HG03558 (cell line): ENCODE results near the gene TSEN54.

ENCODE experiments used
- ATAC-seq: cut with Tn5 transposase; IDR thresholded peaks from one replicate; pipeline ENCODE4 v1.9.1; 2021; ENCODE audit warnings: moderate number of reproducible peaks; ENCODE audit not compliant: unreplicated experiment; ENCODE audit errors: extremely low read depth

The TSEN54 gene

GRCh38 chr17:75487351-75488070 is 28.8 kb upstream of the TSEN54 start:
- ATAC-seq = no peak

DNA sequence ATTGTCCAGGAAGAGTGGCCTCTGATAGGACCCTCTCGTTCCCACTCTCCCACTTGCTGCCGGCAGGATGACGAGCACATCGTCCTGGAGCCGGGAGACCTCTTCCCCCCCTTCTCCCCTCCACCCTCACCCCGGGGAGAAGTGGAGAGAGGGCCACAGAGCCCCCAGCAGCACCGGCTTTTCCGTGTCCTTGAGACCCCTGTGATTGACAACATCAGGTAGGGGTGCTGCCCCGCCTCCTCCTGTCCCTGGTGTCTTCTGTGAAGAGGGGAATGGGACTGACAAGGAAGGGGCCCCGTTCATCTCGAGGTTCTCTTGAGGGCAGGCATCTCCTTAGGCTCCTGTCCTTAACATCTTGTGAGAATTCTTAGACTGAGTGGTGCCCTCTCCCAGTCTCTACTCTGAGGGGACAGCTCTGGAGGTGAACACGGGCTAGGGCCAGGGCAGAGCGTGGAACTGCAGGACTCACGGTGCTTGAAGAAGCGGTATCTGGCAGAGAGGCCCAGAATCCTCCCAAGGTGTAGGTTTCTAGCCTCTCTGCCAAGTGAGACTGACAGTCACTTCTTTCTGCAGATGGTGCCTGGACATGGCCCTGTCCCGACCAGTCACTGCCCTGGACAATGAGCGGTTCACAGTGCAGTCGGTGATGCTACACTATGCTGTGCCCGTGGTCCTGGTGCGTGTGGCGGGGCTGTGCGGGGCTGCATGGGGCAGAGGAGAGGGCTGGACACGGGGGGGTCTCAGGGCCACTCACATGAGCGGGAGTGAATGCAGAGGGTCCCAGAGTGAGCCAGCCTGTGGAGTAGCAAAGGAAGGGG is 27.4 kb upstream of the TSEN54 start:
- ATAC-seq = no peak

DNA sequence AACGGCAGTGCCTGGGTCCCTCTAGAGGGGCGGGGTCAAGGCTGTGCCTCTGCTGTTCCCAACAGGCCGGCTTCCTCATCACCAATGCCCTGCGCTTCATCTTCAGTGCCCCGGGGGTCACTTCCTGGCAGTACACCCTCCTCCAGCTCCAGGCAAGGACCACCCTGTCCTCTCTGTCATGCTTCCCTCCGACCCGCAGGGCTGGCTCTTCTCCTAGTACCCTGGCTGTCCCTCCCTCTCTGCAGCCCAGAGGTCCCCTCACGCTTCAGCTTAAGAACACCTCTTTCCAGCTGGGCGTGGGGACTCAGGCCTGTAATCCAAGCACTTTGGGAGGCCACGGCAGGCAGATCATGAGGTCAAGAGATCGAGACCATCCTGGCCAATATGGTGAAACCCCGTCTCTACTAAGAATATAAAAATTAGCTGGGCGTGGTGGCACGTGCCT is 26.8 kb upstream of the TSEN54 start:
- no peak for ATAC-seq

- ATAC-seq = no peak
Measured at GRCh38 chr17:75490173-75490743, 26.1 kb upstream of the TSEN54 start.

DNA sequence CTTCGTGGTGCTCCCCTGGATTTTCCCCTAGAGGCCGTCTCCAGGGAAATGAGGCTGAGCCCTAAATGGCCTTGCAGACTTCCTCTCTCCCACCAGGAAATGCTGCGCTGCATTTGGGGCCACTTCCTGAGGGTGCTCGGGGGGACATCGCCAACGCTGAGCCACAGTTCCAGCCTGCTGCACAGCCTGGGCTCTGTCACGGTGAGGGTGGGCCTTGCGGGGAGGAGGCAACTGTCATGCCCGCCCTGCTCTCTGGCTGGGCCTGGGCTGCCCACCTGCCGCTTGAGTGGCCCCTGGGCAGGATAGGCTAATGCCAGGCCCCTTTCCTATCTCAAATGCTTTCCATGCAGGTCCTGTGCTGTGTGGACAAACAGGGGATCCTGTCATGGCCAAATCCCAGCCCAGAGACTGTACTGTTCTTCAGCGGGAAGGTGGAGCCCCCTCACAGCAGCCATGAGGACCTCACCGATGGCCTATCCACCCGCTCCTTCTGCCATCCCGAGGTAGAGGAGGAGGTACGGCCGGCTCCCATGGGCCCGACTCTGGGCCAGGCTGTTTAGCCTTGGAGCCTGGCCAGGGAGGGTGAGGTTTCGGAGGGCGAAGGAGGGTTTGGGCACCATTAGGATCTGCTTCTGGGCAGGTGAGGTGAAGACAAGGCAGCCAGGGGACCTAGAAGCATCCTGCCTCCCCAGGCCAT is 25.2 kb upstream of the TSEN54 start:
- no peak for ATAC-seq

GRCh38 chr17:75491680-75492079 is 24.6 kb upstream of the TSEN54 start:
- no peak for ATAC-seq

DNA sequence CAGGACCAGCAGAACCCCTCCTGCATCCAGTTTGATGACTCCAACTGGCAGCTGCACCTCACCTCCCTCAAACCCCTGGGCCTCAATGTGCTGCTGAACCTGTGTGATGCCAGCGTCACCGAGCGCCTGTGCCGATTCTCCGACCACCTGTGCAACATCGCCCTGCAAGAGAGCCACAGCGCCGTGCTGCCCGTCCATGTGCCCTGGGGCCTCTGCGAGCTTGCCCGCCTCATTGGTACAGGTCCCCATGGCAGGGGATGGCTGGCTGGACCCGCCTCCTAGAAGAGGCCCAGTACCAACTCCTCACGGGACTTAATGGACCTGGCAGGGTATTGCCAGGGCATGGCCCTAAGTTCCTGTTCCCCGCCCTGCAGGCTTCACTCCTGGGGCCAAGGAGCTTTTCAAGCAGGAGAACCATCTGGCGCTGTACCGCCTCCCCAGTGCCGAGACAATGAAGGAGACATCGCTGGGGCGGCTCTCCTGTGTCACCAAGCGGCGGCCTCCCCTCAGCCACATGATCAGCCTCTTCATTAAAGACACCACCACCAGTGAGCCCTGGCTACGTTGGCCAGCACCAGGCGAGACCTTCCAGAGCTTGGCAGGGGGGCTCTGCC is 23.7 kb upstream of the TSEN54 start:
- no peak for ATAC-seq

- ATAC-seq = no peak
Measured at GRCh38 chr17:75493476-75494129, 22.7 kb upstream of the TSEN54 start.

DNA sequence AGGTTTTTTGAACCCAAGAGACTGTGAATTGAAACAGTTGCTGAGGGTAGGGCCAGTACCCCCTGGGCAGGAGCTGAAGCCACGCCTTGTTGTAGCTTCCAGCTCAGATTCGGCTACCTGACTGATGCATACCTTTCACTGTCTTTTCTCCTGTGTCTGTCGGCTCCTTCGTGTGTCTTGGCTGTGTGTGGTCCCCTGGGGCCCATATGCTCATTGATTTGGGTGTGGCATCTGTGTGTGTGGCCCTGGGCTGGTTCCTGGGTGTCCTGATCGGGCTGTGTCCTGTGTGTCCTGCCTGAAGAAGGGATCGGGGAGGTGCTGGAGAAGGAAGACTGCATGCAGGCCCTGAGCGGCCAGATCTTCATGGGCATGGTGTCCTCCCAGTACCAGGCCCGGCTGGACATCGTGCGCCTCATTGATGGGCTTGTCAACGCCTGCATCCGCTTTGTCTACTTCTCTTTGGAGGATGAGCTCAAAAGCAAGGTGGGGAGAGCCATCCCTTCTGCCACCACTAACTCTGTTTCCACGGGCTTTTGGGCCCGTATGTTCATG is 21.9 kb upstream of the TSEN54 start:
- ATAC-seq = no peak

DNA sequence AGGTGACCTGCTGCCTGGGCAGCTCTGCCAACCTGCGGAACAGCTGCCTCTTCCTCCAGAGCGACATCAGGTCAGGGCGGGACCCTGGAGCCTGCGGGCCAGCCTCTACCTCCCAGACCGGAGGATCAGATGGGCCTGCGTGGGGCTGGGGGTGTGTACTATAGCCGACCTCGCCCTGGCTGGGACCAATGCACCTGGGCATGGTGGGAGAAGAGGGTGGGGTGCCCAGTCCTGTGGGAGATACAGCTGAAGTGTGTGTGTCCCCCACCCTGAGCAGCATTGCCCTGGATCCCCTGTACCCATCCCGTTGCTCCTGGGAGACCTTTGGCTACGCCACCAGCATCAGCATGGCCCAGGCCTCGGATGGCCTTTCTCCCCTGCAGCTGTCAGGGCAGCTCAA is 20.3 kb upstream of the TSEN54 start:
- no peak for ATAC-seq

DNA sequence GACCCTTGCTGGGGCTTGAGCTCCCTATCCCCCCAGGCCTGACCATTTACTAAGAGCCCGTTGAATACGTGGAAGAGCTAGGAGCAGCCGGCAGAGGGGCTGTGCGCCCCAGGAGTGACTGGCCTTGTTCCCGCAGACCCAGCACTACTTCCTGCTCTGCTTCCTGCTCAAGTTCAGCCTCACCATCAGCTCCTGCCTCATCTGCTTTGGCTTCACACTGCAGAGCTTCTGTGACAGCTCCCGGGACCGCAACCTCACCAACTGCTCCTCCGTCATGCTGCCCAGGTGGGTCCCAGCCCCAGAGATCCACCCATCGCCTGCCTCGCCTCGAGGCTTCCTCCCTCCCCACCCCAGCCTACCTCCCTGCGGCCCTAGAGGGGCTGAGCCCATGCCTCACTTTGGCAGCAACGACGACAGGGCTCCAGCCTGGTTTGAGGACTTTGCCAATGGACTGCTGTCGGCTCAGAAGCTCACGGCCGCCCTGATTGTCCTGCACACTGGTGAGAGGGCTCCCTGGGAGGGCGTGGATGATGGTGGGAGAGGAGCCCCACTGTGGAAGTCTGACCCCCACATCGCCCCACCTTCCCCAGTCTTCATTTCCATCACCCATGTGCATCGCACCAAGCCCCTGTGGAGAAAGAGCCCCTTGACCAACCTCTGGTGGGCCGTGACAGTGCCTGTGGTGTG is 18.1 kb upstream of the TSEN54 start:
- no peak for ATAC-seq

DNA sequence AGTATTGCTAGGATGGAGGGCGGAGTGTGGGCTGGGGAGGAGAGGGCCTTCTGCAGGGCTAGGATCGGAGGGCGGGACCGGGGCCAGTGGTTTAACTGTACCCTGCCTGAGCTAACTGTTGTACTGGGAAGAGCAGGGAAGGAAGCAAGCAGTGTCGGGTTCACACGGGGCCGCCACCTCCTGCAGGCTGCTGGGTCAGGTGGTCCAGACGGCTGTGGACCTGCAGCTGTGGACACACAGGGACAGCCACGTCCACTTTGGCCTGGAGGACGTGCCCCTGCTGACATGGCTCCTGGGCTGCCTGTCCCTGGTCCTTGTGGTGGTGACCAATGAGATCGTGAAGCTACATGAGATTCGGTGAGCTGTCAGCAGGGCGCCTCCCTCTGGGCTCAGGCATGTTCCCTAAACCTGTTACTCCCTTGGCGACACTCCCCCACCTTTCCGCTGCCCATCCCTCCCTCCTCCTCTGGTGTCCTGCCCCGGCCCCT is 17.6 kb upstream of the TSEN54 start:
- no peak for ATAC-seq

DNA sequence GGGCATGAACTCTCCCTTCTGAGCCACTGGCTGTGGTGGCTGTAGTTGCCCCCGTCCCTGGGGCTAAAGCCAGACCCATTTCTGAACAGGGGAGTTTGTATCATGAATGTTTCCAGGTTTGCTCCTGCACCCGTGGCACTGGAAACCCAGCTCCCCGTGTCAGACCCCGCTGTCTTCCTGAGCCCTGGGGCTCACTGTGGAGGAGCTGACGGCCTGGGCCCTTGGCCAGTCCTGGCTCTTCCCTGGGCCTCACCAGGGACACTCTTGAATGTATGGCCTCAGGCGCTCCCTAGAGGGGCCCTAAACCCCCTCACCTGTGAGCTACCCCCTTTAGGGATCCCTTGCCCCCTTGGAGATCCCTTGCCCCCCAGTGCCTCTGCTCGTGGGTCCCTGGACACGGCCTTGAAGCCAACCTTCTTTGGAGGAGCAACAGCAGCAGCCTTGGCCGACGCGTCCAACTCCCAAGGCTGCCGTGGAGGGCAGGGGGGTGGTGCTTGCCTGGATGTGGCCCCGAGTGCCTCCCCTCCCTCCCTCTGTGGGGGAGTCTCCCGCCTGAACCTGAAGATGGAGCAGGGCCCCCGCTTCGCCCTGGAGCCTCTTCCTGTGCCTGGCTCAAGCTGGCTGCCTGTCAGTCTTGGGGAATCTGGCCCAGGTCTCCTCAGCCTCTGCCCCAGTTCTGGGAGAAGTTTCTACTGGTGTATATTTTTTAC is 16.9 kb upstream of the TSEN54 start:
- ATAC-seq = no peak

DNA sequence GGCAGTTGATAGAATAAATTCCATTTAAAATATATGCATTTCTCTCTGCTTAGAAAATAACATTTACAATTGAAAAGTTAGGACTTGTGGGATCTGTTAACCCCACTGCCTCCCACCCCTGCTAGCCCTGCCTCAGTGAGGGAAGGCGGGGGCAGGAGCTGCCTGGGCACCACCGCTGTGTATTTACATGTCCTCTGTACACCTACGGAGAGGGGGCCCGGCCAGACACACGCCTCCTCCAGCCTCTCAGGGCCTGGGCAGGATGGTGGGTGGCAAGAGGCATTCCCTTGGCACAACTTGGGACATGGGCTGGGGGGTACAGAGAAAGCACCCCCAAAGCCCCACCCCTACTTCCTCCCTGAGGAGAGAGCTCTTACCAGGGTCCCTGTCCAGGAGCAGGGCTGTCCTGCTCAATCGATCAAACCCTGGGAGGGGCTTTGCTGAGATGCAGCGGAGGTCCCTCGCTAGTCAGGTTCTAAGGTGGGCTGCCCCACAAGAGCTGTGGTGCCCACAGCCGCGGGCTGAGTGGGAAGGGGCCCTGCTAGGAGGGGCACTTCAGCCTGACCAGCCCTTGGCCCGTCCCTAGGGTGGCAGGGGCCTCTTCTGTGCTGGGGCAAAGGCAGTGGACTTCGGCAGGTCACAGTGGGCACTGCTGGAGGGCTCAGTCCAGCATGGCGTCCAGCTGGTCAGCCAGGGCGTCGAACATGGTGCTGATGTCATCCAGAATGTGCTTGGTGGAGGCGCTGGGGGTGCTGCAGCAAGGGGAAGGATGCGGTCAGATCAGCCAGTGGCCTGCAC is 15.7 kb upstream of the TSEN54 start:
- ATAC-seq = no peak

- ATAC-seq = no peak
Measured at GRCh38 chr17:75501378-75502071, 14.8 kb upstream of the TSEN54 start.

- no peak for ATAC-seq
Measured at GRCh38 chr17:75502072-75502720, 14.1 kb upstream of the TSEN54 start.
